Measurements from ENCODE around the gene HHATL. TPM values are rescaled to one million over a fixed set of nuclear protein-coding genes. Genes with fewer than 3 reads are reported as not detected.
"Not testable (repeated sequence)": the region's sequence is repeated elsewhere in the genome, so short reads cannot be mapped to it uniquely, and the experiment has no call there.

The HHATL gene
- total and polyA plus RNA-seq, 5 donors from 2014 or later = not detected

DNA sequence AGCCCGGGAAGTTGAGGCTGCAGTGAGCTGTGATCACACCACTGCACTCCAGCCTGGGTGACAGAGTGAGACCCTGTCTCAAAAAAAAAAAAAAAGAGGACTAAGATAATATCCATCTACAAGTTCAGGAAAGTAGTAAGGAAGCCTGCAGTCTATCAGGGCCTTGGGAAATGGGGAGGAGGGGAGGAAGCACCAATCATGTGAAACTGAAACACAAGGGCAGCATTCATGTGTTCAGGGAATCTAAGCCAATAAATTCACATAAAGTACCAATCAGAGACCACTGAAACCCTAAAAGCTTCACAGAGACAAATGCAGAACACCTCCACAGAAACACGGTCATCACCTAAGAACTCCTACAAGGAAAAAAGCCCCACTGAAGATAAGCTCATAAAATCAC, 22.9 kb upstream of the HHATL start:
- no peaks in the 10 kb centered on the region for H3K4me1 ChIP-seq (ENCODE audit: control insufficient read depth, insufficient read depth, low read length, poor library complexity, severe bottlenecking)
- no peak overlapping the region for H3K27ac ChIP-seq (ENCODE audit: insufficient read depth, low read length, poor library complexity, severe bottlenecking)
- DNase-seq (no peak), ATAC-seq (ENCODE audit: low read depth in 2 of 2) (no peak)
- Mint-ChIP-seq H3K27ac (no peak overlapping the region), H3K4me3 (no peak overlapping the region), H3K36me3 (no peaks in the 10 kb centered on the region), H3K4me1 (peaks cover 0 to 4% (median 0%) of the 10 kb centered on the region in 4 donors), H3K9me3 (peaks cover 0 to 1% (median 0%) of the 10 kb centered on the region in 7 donors), H3K27me3 (peaks cover 23% of the 10 kb centered on the region)
- no peaks in the 10 kb centered on the region for H3K27me3 ChIP-seq (ENCODE audit: control insufficient read depth, insufficient read depth, low read length)
- H3K36me3 ChIP-seq (ENCODE audit: control insufficient read depth, insufficient read depth, low read length) = no peaks in the 10 kb centered on the region
- H3K9me3 ChIP-seq (ENCODE audit: control insufficient read depth in 2 of 2, low read length in 2 of 2) = no peaks in the 10 kb centered on the region
- H3K4me3 ChIP-seq (ENCODE audit: low read depth, low read length) = no peak overlapping the region

DNA sequence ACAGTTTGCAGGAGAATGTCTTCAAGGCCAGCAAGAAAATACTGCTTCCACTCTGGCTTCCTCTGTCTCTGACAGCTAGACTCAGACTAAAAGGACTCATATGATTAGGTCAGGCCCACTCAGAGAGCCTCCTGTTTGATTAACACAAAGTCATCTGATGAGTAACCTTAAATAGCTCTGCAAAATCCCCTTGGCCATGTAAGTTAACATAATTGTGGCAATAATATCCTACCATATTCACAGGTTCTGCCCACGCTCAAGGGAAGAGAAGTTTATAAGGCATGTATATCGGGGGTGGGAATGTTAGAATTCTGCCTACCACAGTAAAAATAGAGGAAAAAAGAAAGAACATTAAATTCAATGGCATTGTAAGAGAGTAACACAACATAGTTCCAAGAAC, 20.6 kb upstream of the HHATL start:
- peaks cover 0 to 1% (median 0%) of the 10 kb centered on the region in 7 donors for H3K9me3 Mint-ChIP-seq
- Histone ChIP-seq H3K4me1 (ENCODE audit: control insufficient read depth, insufficient read depth, low read length, poor library complexity, severe bottlenecking) (no peaks in the 10 kb centered on the region), H3K9me3 (ENCODE audit: control insufficient read depth in 2 of 2, low read length in 2 of 2) (no peaks in the 10 kb centered on the region), H3K27ac (ENCODE audit: insufficient read depth, low read length, poor library complexity, severe bottlenecking) (no peak overlapping the region), H3K4me3 (ENCODE audit: low read depth, low read length) (no peak overlapping the region), H3K36me3 (ENCODE audit: control insufficient read depth, insufficient read depth, low read length) (no peaks in the 10 kb centered on the region), H3K27me3 (ENCODE audit: control insufficient read depth, insufficient read depth, low read length) (peaks cover 2% of the 10 kb centered on the region)
- H3K4me3 Mint-ChIP-seq = peak overlapping the region in 1 of 4 donors; percentile 13
- H3K36me3 Mint-ChIP-seq = no peaks in the 10 kb centered on the region
- peaks cover 29% of the 10 kb centered on the region for H3K27me3 Mint-ChIP-seq
- H3K27ac Mint-ChIP-seq = no peak overlapping the region
- no peaks in the 10 kb centered on the region for H3K4me1 Mint-ChIP-seq
- ATAC-seq (ENCODE audit: low read depth in 2 of 2) (no peak), DNase-seq (no peak)

DNA sequence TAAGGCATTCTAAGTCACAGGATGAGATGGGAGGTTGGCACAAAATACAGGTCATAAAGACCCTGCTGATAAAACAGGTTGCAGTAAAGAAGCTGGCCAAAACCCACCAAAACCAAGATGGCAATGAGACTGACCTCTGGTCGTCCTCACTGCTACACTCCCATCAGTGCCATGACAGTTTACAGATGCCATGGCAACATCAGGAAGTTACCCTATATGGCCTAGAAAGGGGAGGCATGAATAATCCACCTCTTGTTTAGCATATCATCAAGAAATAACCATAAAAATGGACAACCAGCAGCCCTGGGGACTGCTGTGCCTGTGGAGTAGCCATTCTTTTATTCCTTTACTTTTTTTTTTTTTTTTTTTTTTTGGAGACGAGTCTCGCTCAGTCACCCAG, 19.8 kb upstream of the HHATL start:
- H3K4me3 Mint-ChIP-seq; DNase-seq; H3K36me3 Mint-ChIP-seq; H3K27ac Mint-ChIP-seq; H3K4me3 ChIP-seq (ENCODE audit: low read depth, low read length); H3K4me1 Mint-ChIP-seq; H3K27me3 ChIP-seq (ENCODE audit: control insufficient read depth, insufficient read depth, low read length); H3K27ac ChIP-seq (ENCODE audit: insufficient read depth, low read length, poor library complexity, severe bottlenecking); H3K9me3 Mint-ChIP-seq; H3K9me3 ChIP-seq (ENCODE audit: control insufficient read depth in 2 of 2, low read length in 2 of 2); H3K36me3 ChIP-seq (ENCODE audit: control insufficient read depth, insufficient read depth, low read length); H3K4me1 ChIP-seq (ENCODE audit: control insufficient read depth, insufficient read depth, low read length, poor library complexity, severe bottlenecking); ATAC-seq (ENCODE audit: low read depth in 2 of 2): not testable (repeated sequence)
- H3K27me3 Mint-ChIP-seq = peaks cover 29% of the 10 kb centered on the region

DNA sequence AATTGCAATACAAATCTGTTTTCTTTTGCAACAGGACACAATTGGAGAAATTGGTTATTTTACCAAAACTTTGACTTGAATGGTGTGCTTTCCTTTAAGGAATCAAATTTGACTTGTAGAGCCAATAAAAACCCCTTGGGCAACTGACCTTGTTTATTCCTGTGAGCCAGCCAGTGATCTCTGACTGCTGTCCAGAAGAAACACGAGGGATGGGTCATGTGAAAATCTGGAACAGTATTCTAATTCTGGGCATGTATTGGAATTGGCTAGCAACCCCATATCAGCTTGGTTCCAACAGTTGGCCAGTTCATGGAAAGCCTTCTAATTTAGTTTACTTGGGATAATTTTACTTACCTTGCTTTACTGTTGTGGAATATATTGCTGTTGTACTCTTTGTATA, 19.1 kb upstream of the HHATL start:
- Mint-ChIP-seq H3K9me3 (peaks cover 0 to 2% (median 0%) of the 10 kb centered on the region in 7 donors), H3K4me3 (no peak overlapping the region), H3K27me3 (peaks cover 29% of the 10 kb centered on the region), H3K27ac (no peak overlapping the region), H3K4me1 (no peaks in the 10 kb centered on the region), H3K36me3 (no peaks in the 10 kb centered on the region)
- ATAC-seq (ENCODE audit: low read depth in 2 of 2) (no peak), DNase-seq (no peak)
- Histone ChIP-seq H3K9me3 (ENCODE audit: control insufficient read depth in 2 of 2, low read length in 2 of 2) (no peaks in the 10 kb centered on the region), H3K27me3 (ENCODE audit: control insufficient read depth, insufficient read depth, low read length) (peaks cover 2% of the 10 kb centered on the region), H3K27ac (ENCODE audit: insufficient read depth, low read length, poor library complexity, severe bottlenecking) (no peak overlapping the region), H3K36me3 (ENCODE audit: control insufficient read depth, insufficient read depth, low read length) (no peaks in the 10 kb centered on the region), H3K4me3 (ENCODE audit: low read depth, low read length) (no peak overlapping the region), H3K4me1 (ENCODE audit: control insufficient read depth, insufficient read depth, low read length, poor library complexity, severe bottlenecking) (no peaks in the 10 kb centered on the region)

DNA sequence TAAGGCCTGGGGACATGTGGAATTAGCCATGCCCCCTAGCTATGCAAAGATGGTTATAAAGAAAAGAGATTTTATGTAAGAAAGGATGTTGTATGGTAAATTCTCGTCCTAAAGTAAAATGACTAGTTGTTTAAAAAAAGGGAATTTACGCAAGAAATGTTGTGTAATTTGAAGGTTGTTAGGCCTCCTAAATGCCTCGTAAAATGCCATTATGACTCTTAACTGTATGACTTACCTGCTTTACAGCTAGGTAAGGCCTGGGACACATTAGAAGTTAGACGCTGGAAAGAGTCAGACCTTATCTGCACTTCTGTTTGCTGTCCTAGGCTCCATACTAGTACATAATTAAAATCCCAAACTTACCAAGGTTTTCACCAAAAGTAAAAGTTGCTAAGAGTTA, 17.5 kb upstream of the HHATL start:
- H3K4me1 ChIP-seq (ENCODE audit: control insufficient read depth, insufficient read depth, low read length, poor library complexity, severe bottlenecking) = no peaks in the 10 kb centered on the region
- no peaks in the 10 kb centered on the region for H3K4me1 Mint-ChIP-seq
- H3K36me3 ChIP-seq (ENCODE audit: control insufficient read depth, insufficient read depth, low read length) = no peaks in the 10 kb centered on the region
- H3K4me3 Mint-ChIP-seq = no peak overlapping the region
- H3K27ac ChIP-seq (ENCODE audit: insufficient read depth, low read length, poor library complexity, severe bottlenecking) = no peak overlapping the region
- DNase-seq = no peak
- no peaks in the 10 kb centered on the region for H3K9me3 ChIP-seq (ENCODE audit: control insufficient read depth in 2 of 2, low read length in 2 of 2)
- H3K27me3 Mint-ChIP-seq = peaks cover 24% of the 10 kb centered on the region
- ATAC-seq (ENCODE audit: low read depth in 2 of 2) = no peak
- no peaks in the 10 kb centered on the region for H3K36me3 Mint-ChIP-seq
- H3K27me3 ChIP-seq (ENCODE audit: control insufficient read depth, insufficient read depth, low read length) = peaks cover 2% of the 10 kb centered on the region
- H3K27ac Mint-ChIP-seq = no peak overlapping the region
- H3K4me3 ChIP-seq (ENCODE audit: low read depth, low read length) = no peak overlapping the region
- H3K9me3 Mint-ChIP-seq = peaks cover 0 to 2% (median 0%) of the 10 kb centered on the region in 7 donors

DNA sequence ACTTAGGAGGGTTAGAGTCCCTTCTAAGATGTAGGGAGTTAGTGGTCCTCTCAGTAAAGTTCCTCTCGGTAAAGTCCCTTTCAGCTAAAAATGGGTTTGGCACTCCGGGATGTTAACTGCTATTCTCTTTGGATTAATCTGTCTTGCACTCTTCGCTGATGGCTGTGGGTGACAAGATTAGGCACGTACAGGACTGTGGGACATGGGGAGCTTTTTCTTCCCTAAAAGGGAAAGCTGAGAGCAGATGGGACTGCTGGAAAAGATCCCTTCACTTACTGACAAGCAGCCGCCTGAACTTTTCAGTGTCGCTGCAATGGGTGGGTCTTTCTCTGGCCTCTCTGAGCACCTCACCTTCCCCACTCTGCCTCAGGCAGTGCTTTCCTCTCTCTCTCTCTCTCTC, 16.4 kb upstream of the HHATL start:
- H3K36me3 Mint-ChIP-seq = no peaks in the 10 kb centered on the region
- H3K36me3 ChIP-seq (ENCODE audit: control insufficient read depth, insufficient read depth, low read length) = no peaks in the 10 kb centered on the region
- peaks cover 2% of the 10 kb centered on the region for H3K27me3 ChIP-seq (ENCODE audit: control insufficient read depth, insufficient read depth, low read length)
- no peaks in the 10 kb centered on the region for H3K4me1 Mint-ChIP-seq
- DNase-seq (no peak), ATAC-seq (ENCODE audit: low read depth in 2 of 2) (no peak)
- no peak overlapping the region for H3K27ac Mint-ChIP-seq
- no peak overlapping the region for H3K4me3 Mint-ChIP-seq
- no peaks in the 10 kb centered on the region for H3K9me3 ChIP-seq (ENCODE audit: control insufficient read depth in 2 of 2, low read length in 2 of 2)
- H3K4me1 ChIP-seq (ENCODE audit: control insufficient read depth, insufficient read depth, low read length, poor library complexity, severe bottlenecking) = no peaks in the 10 kb centered on the region
- H3K4me3 ChIP-seq (ENCODE audit: low read depth, low read length) = no peak overlapping the region
- no peak overlapping the region for H3K27ac ChIP-seq (ENCODE audit: insufficient read depth, low read length, poor library complexity, severe bottlenecking)
- H3K27me3 Mint-ChIP-seq = peaks cover 19% of the 10 kb centered on the region
- peaks cover 0 to 2% (median 0%) of the 10 kb centered on the region in 7 donors for H3K9me3 Mint-ChIP-seq

DNA sequence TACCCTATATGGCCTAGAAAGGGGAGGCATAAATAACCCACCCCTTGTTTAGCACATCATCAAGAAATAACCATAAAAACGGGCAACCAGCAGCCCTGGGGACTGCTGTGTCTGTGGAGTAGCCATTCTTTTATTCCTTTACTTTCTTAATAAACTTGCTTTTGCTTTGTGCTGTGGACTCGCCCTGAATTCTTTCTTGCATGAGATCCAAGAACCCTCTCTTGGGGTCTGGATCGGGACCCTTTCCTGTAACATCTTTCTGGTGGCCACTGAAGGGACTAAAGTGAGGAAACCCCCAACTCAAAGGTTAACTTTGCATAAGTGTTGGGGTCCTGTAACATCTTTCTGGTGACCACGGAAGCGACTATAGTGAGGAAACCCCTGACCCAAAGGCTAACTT, 15.7 kb upstream of the HHATL start:
- H3K27ac ChIP-seq (ENCODE audit: insufficient read depth, low read length, poor library complexity, severe bottlenecking) = no peak overlapping the region
- peaks cover 0 to 2% (median 0%) of the 10 kb centered on the region in 7 donors for H3K9me3 Mint-ChIP-seq
- H3K36me3 Mint-ChIP-seq = no peaks in the 10 kb centered on the region
- no peak overlapping the region for H3K4me3 ChIP-seq (ENCODE audit: low read depth, low read length)
- no peak overlapping the region for H3K4me3 Mint-ChIP-seq
- DNase-seq = no peak
- no peak for ATAC-seq (ENCODE audit: low read depth in 2 of 2)
- peaks cover 17% of the 10 kb centered on the region for H3K27me3 Mint-ChIP-seq
- H3K27me3 ChIP-seq (ENCODE audit: control insufficient read depth, insufficient read depth, low read length) = peaks cover 2% of the 10 kb centered on the region
- no peaks in the 10 kb centered on the region for H3K9me3 ChIP-seq (ENCODE audit: control insufficient read depth in 2 of 2, low read length in 2 of 2)
- no peaks in the 10 kb centered on the region for H3K4me1 Mint-ChIP-seq
- H3K4me1 ChIP-seq (ENCODE audit: control insufficient read depth, insufficient read depth, low read length, poor library complexity, severe bottlenecking) = no peaks in the 10 kb centered on the region
- no peaks in the 10 kb centered on the region for H3K36me3 ChIP-seq (ENCODE audit: control insufficient read depth, insufficient read depth, low read length)
- no peak overlapping the region for H3K27ac Mint-ChIP-seq

DNA sequence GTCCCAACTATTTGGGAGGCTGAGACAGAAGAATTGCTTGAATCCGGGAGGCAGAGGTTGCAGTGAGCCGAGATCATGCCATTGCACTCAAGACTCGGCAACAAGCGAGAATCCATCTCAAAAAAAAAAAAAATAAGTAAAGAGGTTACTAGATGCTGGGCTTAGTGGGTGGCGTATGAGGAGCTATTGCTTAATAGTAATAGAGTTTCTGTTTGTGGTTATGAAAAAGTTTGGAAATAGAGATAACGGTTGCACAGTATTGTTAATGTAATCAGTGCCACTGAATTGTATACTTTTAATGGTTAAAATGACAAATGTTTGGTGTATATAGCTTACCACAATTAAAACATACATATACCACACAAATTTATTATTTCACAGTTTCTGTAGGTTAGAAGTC, 14.7 kb upstream of the HHATL start:
- no peak overlapping the region for H3K4me3 ChIP-seq (ENCODE audit: low read depth, low read length)
- Mint-ChIP-seq H3K4me3 (no peak overlapping the region), H3K36me3 (no peaks in the 10 kb centered on the region), H3K9me3 (peaks cover 0 to 2% (median 0%) of the 10 kb centered on the region in 7 donors), H3K27ac (peak overlapping the region in 1 of 3 donors; percentile 17), H3K4me1 (no peaks in the 10 kb centered on the region), H3K27me3 (peaks cover 11% of the 10 kb centered on the region)
- ATAC-seq (ENCODE audit: low read depth in 2 of 2) (no peak), DNase-seq (no peak)
- H3K36me3 ChIP-seq (ENCODE audit: control insufficient read depth, insufficient read depth, low read length) = no peaks in the 10 kb centered on the region
- no peak overlapping the region for H3K27ac ChIP-seq (ENCODE audit: insufficient read depth, low read length, poor library complexity, severe bottlenecking)
- no peaks in the 10 kb centered on the region for H3K4me1 ChIP-seq (ENCODE audit: control insufficient read depth, insufficient read depth, low read length, poor library complexity, severe bottlenecking)
- H3K27me3 ChIP-seq (ENCODE audit: control insufficient read depth, insufficient read depth, low read length) = peaks cover 2% of the 10 kb centered on the region
- no peaks in the 10 kb centered on the region for H3K9me3 ChIP-seq (ENCODE audit: control insufficient read depth in 2 of 2, low read length in 2 of 2)
